Tibial artery (tissue), 4 donors: Measurements from ENCODE around the gene CEP164.

ENCODE experiments used
- DNase-seq, 2 donors: peaks; one replicate each; pipeline ENCODE4 v3.0.0-alpha.2; 2019
- H3K27ac ChIP-seq, 2 donors: fragments of 200-600 bp; sonication (generic) in 1 of 2; 1 replicate in 1 of 2; 2 replicates in 1 of 2; pipeline ENCODE4 v1.5.1; 2018 to 2019; ENCODE audit warnings: mild to moderate bottlenecking in 1 of 2
- H3K27me3 ChIP-seq, 2 donors: fragments of 200-600 bp; sonication (generic) in 1 of 2; one replicate each; pipeline versions ENCODE4 v1.5.1 to v1.6.0; 2016 to 2019
- H3K36me3 ChIP-seq, 3 donors: fragments of 200-600 bp; sonication (generic) in 2 of 3; one replicate each; pipeline ENCODE4 v1.5.1; 2016 to 2019; ENCODE audit warnings: mild to moderate bottlenecking in 2 of 3
- H3K4me1 ChIP-seq, 4 donors: fragments of 200-600 bp; sonication (generic) in 2 of 4; 1 replicate in 3 of 4; 2 replicates in 1 of 4; pipeline ENCODE4 v1.5.1; 2016 to 2019
- H3K4me3 ChIP-seq, 2 donors: fragments of 200-600 bp; sonication (generic) in 1 of 2; 1 replicate in 1 of 2; 2 replicates in 1 of 2; pipeline ENCODE4 v1.5.1; 2018 to 2019; ENCODE audit warnings: mild to moderate bottlenecking in 2 of 2
- H3K9me3 ChIP-seq, 3 donors: fragments of 200-600 bp; sonication (generic) in 1 of 3; one replicate each; pipeline ENCODE4 v1.5.1; 2016 to 2019
- CTCF ChIP-seq, 2 experiments: fragments of 200-600 bp in 1 of 2; fragments of 450-650 bp in 1 of 2; IDR thresholded peaks; one replicate each; pipeline ENCODE4 v1.5.1; 2017 to 2019; ENCODE audit warnings: antibody characterized with exemption in 2 of 2, mild to moderate bottlenecking in 1 of 2, moderate library complexity in 1 of 2
- intact Hi-C: fragments of 100-400 bp; cut with DNase I; formaldehyde crosslinking; loops from one replicate; pipeline ENCODE4 v1.15.0; 2023; ENCODE audit warnings: low total_unique reads

The CEP164 gene

GRCh38 chr11:117421041-117421440, 93.4 kb downstream of the CEP164 start:
- Histone ChIP-seq H3K4me1 (peaks cover 0 to 1% (median 0%) of the 10 kb centered on the region in 4 donors), H3K36me3 (no peaks in the 10 kb centered on the region), H3K9me3 (no peaks in the 10 kb centered on the region), H3K27me3 (peaks cover 0 to 11% of the 10 kb centered on the region in 2 donors), H3K4me3 (no peak overlapping the region), H3K27ac (no peak overlapping the region)
- no peak for DNase-seq
- TF ChIP-seq CTCF (IDR thresholded peaks at IDR 0.05), result no peak
- intact Hi-C loops, result no loop called here

GRCh38 chr11:117421476-117421875, 93.8 kb downstream of the CEP164 start:
- TF ChIP-seq CTCF (IDR thresholded peaks at IDR 0.05), result no peak
- Histone ChIP-seq H3K27me3 (peaks cover 0 to 16% of the 10 kb centered on the region in 2 donors), H3K4me1 (peaks cover 0 to 5% (median 0%) of the 10 kb centered on the region in 4 donors), H3K4me3 (no peak overlapping the region), H3K9me3 (no peaks in the 10 kb centered on the region), H3K27ac (no peak overlapping the region), H3K36me3 (no peaks in the 10 kb centered on the region)
- intact Hi-C loops, result no loop called here
- no peak for DNase-seq

- H3K4me1 ChIP-seq, result peaks cover 0 to 6% (median 0%) of the 10 kb centered on the region in 4 donors
- no peak for DNase-seq
- TF ChIP-seq CTCF (IDR thresholded peaks at IDR 0.05), result no peak
- no peak overlapping the region for H3K4me3 ChIP-seq
- H3K27ac ChIP-seq, result no peak overlapping the region
- H3K27me3 ChIP-seq, result peaks cover 0 to 28% of the 10 kb centered on the region in 2 donors
- H3K9me3 ChIP-seq, result no peaks in the 10 kb centered on the region
- intact Hi-C loops, result no loop called here
- no peaks in the 10 kb centered on the region for H3K36me3 ChIP-seq
Observed at GRCh38 chr11:117423046-117423575, 95.5 kb downstream of the CEP164 start.

GRCh38 chr11:117424781-117425180, 97.1 kb downstream of the CEP164 start:
- Histone ChIP-seq H3K9me3 (no peaks in the 10 kb centered on the region), H3K27ac (no peak overlapping the region), H3K4me1 (peaks cover 0 to 6% (median 0%) of the 10 kb centered on the region in 4 donors), H3K36me3 (no peaks in the 10 kb centered on the region), H3K27me3 (peaks cover 0 to 34% of the 10 kb centered on the region in 2 donors), H3K4me3 (no peak overlapping the region)
- TF ChIP-seq CTCF (IDR thresholded peaks at IDR 0.05), result no peak
- intact Hi-C loops, result loop anchor here (5.0 kb wide), 1 partner anchor 398 kb away; the partner anchor contains the start of gene FXYD2
- no peak for DNase-seq

- no peak for TF ChIP-seq CTCF (IDR thresholded peaks at IDR 0.05)
- H3K4me3 ChIP-seq, result no peak overlapping the region
- H3K27me3 ChIP-seq, result peaks cover 0 to 32% of the 10 kb centered on the region in 2 donors
- H3K9me3 ChIP-seq, result no peaks in the 10 kb centered on the region
- no peak overlapping the region for H3K27ac ChIP-seq
- H3K4me1 ChIP-seq, result peaks cover 0 to 6% (median 0%) of the 10 kb centered on the region in 4 donors
- H3K36me3 ChIP-seq, result no peaks in the 10 kb centered on the region
- intact Hi-C loops, result loop anchor here (5.0 kb wide), 1 partner anchor 397 kb away; the partner anchor contains the start of gene FXYD2
- DNase-seq, result no peak
Observed at GRCh38 chr11:117425679-117426296, 98.1 kb downstream of the CEP164 start.
